ENCODE results near the gene NAA10.

The NAA10 gene

GRCh38 chrX:153881281-153881680 lies 53.6 kb downstream of the NAA10 start:
- DNase-seq = no peak

- no peak for DNase-seq
Measured at GRCh38 chrX:153880440-153880815, 54.4 kb downstream of the NAA10 start.

DNA sequence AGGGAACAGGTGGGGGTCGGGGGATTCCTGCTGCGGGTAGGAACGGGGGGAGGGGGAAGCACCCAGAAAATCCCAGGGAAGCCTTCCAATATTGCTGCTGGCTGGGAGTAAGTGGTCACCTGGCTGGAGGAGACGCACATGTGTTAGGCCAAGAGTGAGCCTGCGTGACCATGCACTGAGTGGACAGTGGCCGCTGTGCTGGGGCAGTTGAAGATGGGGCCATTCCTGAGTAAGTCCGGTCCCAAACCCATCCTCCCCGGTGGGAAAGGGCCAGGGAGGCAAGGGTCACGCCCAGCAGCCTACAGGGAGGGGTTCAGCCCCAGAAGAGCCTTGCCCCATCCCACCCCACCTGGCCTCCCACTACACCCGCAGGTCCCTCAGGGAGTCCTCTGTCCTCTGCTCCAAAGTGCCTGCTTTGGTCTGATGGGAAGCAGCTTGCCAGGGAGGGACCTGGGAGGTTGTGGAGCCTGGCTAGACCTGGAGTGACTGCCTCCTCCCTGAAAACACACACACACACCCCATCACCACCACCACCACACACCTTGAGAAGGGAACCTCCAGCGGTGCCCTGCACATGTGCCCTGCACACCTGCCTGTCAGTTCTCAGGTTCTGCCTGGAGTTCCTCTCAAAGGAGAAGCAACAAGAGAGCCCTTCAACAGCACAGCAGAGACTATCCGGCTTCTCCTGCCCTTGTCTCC lies 54.9 kb downstream of the NAA10 start:
- DNase-seq = no peak

Measured in activated CD8-positive, alpha-beta memory T cell treated with anti-CD3 and anti-CD28 coated beads, Interleukin-2, amount 50 U/mL, for 4 hours (primary cell).